ENCODE results near the gene SH3BP4.

SH3BP4 gene

GRCh38 chr2:234983011-234983726, 31.4 kb downstream of the SH3BP4 start:
- no peak for DNase-seq (ENCODE audit: low spot score)

GRCh38 chr2:234985608-234986245, 33.9 kb downstream of the SH3BP4 start:
- no peak for DNase-seq (ENCODE audit: low spot score)

- DNase-seq (ENCODE audit: low spot score) = no peak
Observed at GRCh38 chr2:234986390-234986789, 34.6 kb downstream of the SH3BP4 start.

GRCh38 chr2:234986876-234987720, 35.3 kb downstream of the SH3BP4 start:
- no peak for DNase-seq (ENCODE audit: low spot score)

GRCh38 chr2:234987754-234988153, 35.9 kb downstream of the SH3BP4 start:
- no peak for DNase-seq (ENCODE audit: low spot score)

GRCh38 chr2:234988491-234988890, 36.7 kb downstream of the SH3BP4 start:
- no peak for DNase-seq (ENCODE audit: low spot score)

GRCh38 chr2:234989183-234989701, 37.4 kb downstream of the SH3BP4 start:
- DNase-seq (ENCODE audit: low spot score) = no peak

- no peak for DNase-seq (ENCODE audit: low spot score)
Observed at GRCh38 chr2:234990300-234990699, 38.5 kb downstream of the SH3BP4 start.

GRCh38 chr2:234991290-234991689, 39.5 kb downstream of the SH3BP4 start:
- no peak for DNase-seq (ENCODE audit: low spot score)

- DNase-seq (ENCODE audit: low spot score) = no peak
Observed at GRCh38 chr2:234991793-234992192, 40.0 kb downstream of the SH3BP4 start.

GRCh38 chr2:234992196-234992595, 40.4 kb downstream of the SH3BP4 start:
- no peak for DNase-seq (ENCODE audit: low spot score)

GRCh38 chr2:234992624-234993349, 41.0 kb downstream of the SH3BP4 start:
- no peak for DNase-seq (ENCODE audit: low spot score)

- DNase-seq (ENCODE audit: low spot score) = no peak
Observed at GRCh38 chr2:234993541-234993981, 41.7 kb downstream of the SH3BP4 start.

GRCh38 chr2:234994438-234995321, 42.9 kb downstream of the SH3BP4 start:
- no peak for DNase-seq (ENCODE audit: low spot score)

GRCh38 chr2:234995332-234996068, 43.7 kb downstream of the SH3BP4 start:
- DNase-seq (ENCODE audit: low spot score) = no peak

GRCh38 chr2:234996069-234996940, 44.5 kb downstream of the SH3BP4 start:
- DNase-seq (ENCODE audit: low spot score) = peak; percentile 80

- no peak for DNase-seq (ENCODE audit: low spot score)
Observed at GRCh38 chr2:234996941-234997270, 45.1 kb downstream of the SH3BP4 start.

GRCh38 chr2:234997389-234997788, 45.6 kb downstream of the SH3BP4 start:
- DNase-seq (ENCODE audit: low spot score) = no peak
